ENCODE data around the gene TRAP1.

TRAP1 gene

GRCh38 chr16:3696425-3697218 lies 20.7 kb downstream of the TRAP1 start:
- Histone ChIP-seq H3K27ac (ENCODE audit: low read depth, low read length) (no peak overlapping the region), H3K9ac (ENCODE audit: low read length) (no peak overlapping the region), H3K27me3 (ENCODE audit: control insufficient read depth, insufficient read depth, low read length) (no peaks in the 10 kb centered on the region), H3K4me1 (ENCODE audit: control insufficient read depth, insufficient read depth, low read length) (no peaks in the 10 kb centered on the region), H3K36me3 (ENCODE audit: control insufficient read depth, insufficient read depth, low read length) (no peaks in the 10 kb centered on the region), H3K4me3 (ENCODE audit: low read length) (no peak overlapping the region)

- H3K4me3 ChIP-seq (ENCODE audit: low read length): no peak overlapping the region
- H3K27ac ChIP-seq (ENCODE audit: low read depth, low read length): no peak overlapping the region
Observed at GRCh38 chr16:3695610-3696369, 21.5 kb downstream of the TRAP1 start.

GRCh38 chr16:3694051-3694450 lies 23.3 kb downstream of the TRAP1 start:
- no peak overlapping the region for H3K9ac ChIP-seq (ENCODE audit: low read length)
- no peak overlapping the region for H3K4me3 ChIP-seq (ENCODE audit: low read length)
- H3K4me1 ChIP-seq (ENCODE audit: control insufficient read depth, insufficient read depth, low read length): peaks cover 11% of the 10 kb centered on the region
- no peak overlapping the region for H3K27ac ChIP-seq (ENCODE audit: low read depth, low read length)
- no peaks in the 10 kb centered on the region for H3K27me3 ChIP-seq (ENCODE audit: control insufficient read depth, insufficient read depth, low read length)
- no peaks in the 10 kb centered on the region for H3K36me3 ChIP-seq (ENCODE audit: control insufficient read depth, insufficient read depth, low read length)

More at GRCh38 chr16:3695610-3696369, 21.5 kb downstream of the TRAP1 start:
- Histone ChIP-seq H3K36me3 (ENCODE audit: control insufficient read depth, insufficient read depth, low read length) (no peaks in the 10 kb centered on the region), H3K27me3 (ENCODE audit: control insufficient read depth, insufficient read depth, low read length) (no peaks in the 10 kb centered on the region), H3K9ac (ENCODE audit: low read length) (no peak overlapping the region), H3K4me1 (ENCODE audit: control insufficient read depth, insufficient read depth, low read length) (peaks cover 4% of the 10 kb centered on the region)

GRCh38 chr16:3691761-3692160 lies 25.6 kb downstream of the TRAP1 start:
- Histone ChIP-seq H3K9ac (ENCODE audit: low read length) (no peak overlapping the region), H3K27me3 (ENCODE audit: control insufficient read depth, insufficient read depth, low read length) (no peaks in the 10 kb centered on the region), H3K36me3 (ENCODE audit: control insufficient read depth, insufficient read depth, low read length) (peaks cover 4% of the 10 kb centered on the region), H3K4me3 (ENCODE audit: low read length) (no peak overlapping the region), H3K27ac (ENCODE audit: low read depth, low read length) (no peak overlapping the region), H3K4me1 (ENCODE audit: control insufficient read depth, insufficient read depth, low read length) (peaks cover 11% of the 10 kb centered on the region)

- Histone ChIP-seq H3K4me3 (ENCODE audit: low read length) (peak overlapping the region; percentile 48), H3K4me1 (ENCODE audit: control insufficient read depth, insufficient read depth, low read length) (peaks cover 11% of the 10 kb centered on the region), H3K36me3 (ENCODE audit: control insufficient read depth, insufficient read depth, low read length) (peaks cover 5% of the 10 kb centered on the region), H3K27ac (ENCODE audit: low read depth, low read length) (peak overlapping the region; percentile 48), H3K9ac (ENCODE audit: low read length) (no peak overlapping the region), H3K27me3 (ENCODE audit: control insufficient read depth, insufficient read depth, low read length) (no peaks in the 10 kb centered on the region)
Observed at GRCh38 chr16:3690980-3691720, 26.2 kb downstream of the TRAP1 start.

GRCh38 chr16:3690470-3690928 lies 26.8 kb downstream of the TRAP1 start:
- Histone ChIP-seq H3K9ac (ENCODE audit: low read length) (no peak overlapping the region), H3K27ac (ENCODE audit: low read depth, low read length) (peak overlapping the region; percentile 48), H3K36me3 (ENCODE audit: control insufficient read depth, insufficient read depth, low read length) (peaks cover 9% of the 10 kb centered on the region), H3K27me3 (ENCODE audit: control insufficient read depth, insufficient read depth, low read length) (no peaks in the 10 kb centered on the region), H3K4me1 (ENCODE audit: control insufficient read depth, insufficient read depth, low read length) (peaks cover 11% of the 10 kb centered on the region), H3K4me3 (ENCODE audit: low read length) (peak overlapping the region; percentile 48)

- no peak overlapping the region for H3K4me3 ChIP-seq (ENCODE audit: low read length)
- no peak overlapping the region for H3K9ac ChIP-seq (ENCODE audit: low read length)
- H3K4me1 ChIP-seq (ENCODE audit: control insufficient read depth, insufficient read depth, low read length): peaks cover 11% of the 10 kb centered on the region
- H3K27ac ChIP-seq (ENCODE audit: low read depth, low read length): no peak overlapping the region
- no peaks in the 10 kb centered on the region for H3K27me3 ChIP-seq (ENCODE audit: control insufficient read depth, insufficient read depth, low read length)
- H3K36me3 ChIP-seq (ENCODE audit: control insufficient read depth, insufficient read depth, low read length): peaks cover 14% of the 10 kb centered on the region
Observed at GRCh38 chr16:3689731-3690130, 27.6 kb downstream of the TRAP1 start.

- no peak overlapping the region for H3K9ac ChIP-seq (ENCODE audit: low read length)
- H3K27ac ChIP-seq (ENCODE audit: low read depth, low read length): no peak overlapping the region
- peaks cover 11% of the 10 kb centered on the region for H3K4me1 ChIP-seq (ENCODE audit: control insufficient read depth, insufficient read depth, low read length)
- no peaks in the 10 kb centered on the region for H3K27me3 ChIP-seq (ENCODE audit: control insufficient read depth, insufficient read depth, low read length)
- no peak overlapping the region for H3K4me3 ChIP-seq (ENCODE audit: low read length)
- H3K36me3 ChIP-seq (ENCODE audit: control insufficient read depth, insufficient read depth, low read length): peaks cover 14% of the 10 kb centered on the region
Observed at GRCh38 chr16:3687792-3688191, 29.5 kb downstream of the TRAP1 start.

- Histone ChIP-seq H3K27ac (ENCODE audit: low read depth, low read length) (no peak overlapping the region), H3K4me3 (ENCODE audit: low read length) (no peak overlapping the region), H3K4me1 (ENCODE audit: control insufficient read depth, insufficient read depth, low read length) (peaks cover 11% of the 10 kb centered on the region), H3K27me3 (ENCODE audit: control insufficient read depth, insufficient read depth, low read length) (no peaks in the 10 kb centered on the region), H3K9ac (ENCODE audit: low read length) (no peak overlapping the region), H3K36me3 (ENCODE audit: control insufficient read depth, insufficient read depth, low read length) (peaks cover 14% of the 10 kb centered on the region)
Observed at GRCh38 chr16:3687021-3687420, 30.3 kb downstream of the TRAP1 start.

- no peak overlapping the region for H3K27ac ChIP-seq (ENCODE audit: low read depth, low read length)
- no peak overlapping the region for H3K9ac ChIP-seq (ENCODE audit: low read length)
- H3K36me3 ChIP-seq (ENCODE audit: control insufficient read depth, insufficient read depth, low read length): peaks cover 25% of the 10 kb centered on the region
Observed at GRCh38 chr16:3681206-3681605, 36.1 kb downstream of the TRAP1 start.

GRCh38 chr16:3677994-3678393 lies 39.3 kb downstream of the TRAP1 start:
- Histone ChIP-seq H3K27ac (ENCODE audit: low read depth, low read length) (no peak overlapping the region), H3K9ac (ENCODE audit: low read length) (no peak overlapping the region), H3K4me1 (ENCODE audit: control insufficient read depth, insufficient read depth, low read length) (no peaks in the 10 kb centered on the region), H3K36me3 (ENCODE audit: control insufficient read depth, insufficient read depth, low read length) (peaks cover 20% of the 10 kb centered on the region), H3K27me3 (ENCODE audit: control insufficient read depth, insufficient read depth, low read length) (no peaks in the 10 kb centered on the region), H3K4me3 (ENCODE audit: low read length) (no peak overlapping the region)

More at GRCh38 chr16:3681206-3681605, 36.1 kb downstream of the TRAP1 start:
- Histone ChIP-seq H3K4me1 (ENCODE audit: control insufficient read depth, insufficient read depth, low read length) (no peaks in the 10 kb centered on the region), H3K4me3 (ENCODE audit: low read length) (no peak overlapping the region), H3K27me3 (ENCODE audit: control insufficient read depth, insufficient read depth, low read length) (no peaks in the 10 kb centered on the region)

GRCh38 chr16:3675601-3676130 lies 41.7 kb downstream of the TRAP1 start:
- no peak overlapping the region for H3K4me3 ChIP-seq (ENCODE audit: low read length)
- peaks cover 24% of the 10 kb centered on the region for H3K36me3 ChIP-seq (ENCODE audit: control insufficient read depth, insufficient read depth, low read length)
- H3K9ac ChIP-seq (ENCODE audit: low read length): no peak overlapping the region
- no peaks in the 10 kb centered on the region for H3K27me3 ChIP-seq (ENCODE audit: control insufficient read depth, insufficient read depth, low read length)
- no peaks in the 10 kb centered on the region for H3K4me1 ChIP-seq (ENCODE audit: control insufficient read depth, insufficient read depth, low read length)
- H3K27ac ChIP-seq (ENCODE audit: low read depth, low read length): no peak overlapping the region
